Measurements from ENCODE around the gene ADGRV1.

DNA sequence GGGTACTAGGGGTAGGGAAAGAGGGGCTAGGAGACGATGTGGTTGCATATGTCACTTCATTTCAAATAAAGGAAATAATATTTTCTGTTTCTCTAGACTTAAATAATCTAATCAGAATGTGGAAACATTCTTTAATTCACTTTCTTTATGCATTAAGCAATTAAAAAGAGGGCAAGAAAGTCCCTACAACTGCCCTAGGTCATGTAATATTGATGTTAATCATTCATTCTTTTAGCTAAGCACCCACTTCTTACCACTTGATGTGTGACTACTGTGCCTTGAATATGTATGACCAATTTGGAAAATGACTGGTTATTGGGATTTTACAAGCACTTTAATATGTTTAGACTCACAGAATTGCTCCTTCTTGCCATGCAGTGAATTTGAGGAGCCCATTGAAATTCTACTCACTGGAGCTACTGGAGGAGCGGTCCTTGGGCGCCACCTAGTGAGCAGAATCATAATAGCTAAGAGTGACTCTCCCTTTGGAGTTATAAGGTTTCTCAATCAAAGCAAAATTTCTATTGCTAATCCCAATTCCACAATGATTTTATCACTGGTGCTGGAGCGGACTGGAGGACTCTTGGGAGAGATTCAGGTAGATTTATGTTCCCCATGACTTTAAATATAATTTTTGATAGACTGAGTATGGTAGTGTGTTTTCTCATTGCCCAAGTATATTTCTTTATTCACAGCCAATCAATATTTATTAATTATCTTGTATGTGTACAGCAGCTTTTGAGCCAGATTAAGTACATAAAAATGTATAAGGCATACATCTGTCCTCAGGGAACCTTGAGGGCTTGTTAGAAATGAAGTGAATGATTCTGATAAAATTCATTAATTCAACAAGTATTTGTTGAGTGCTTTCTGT lies 225.1 kb downstream of the ADGRV1 start:
- TF ChIP-seq ELF4 (IDR thresholded peaks at IDR 0.05) (no peak), SP1 (IDR thresholded peaks at IDR 0.05) (no peak), ARNT (IDR thresholded peaks at IDR 0.05) (no peak), SUZ12 (IDR thresholded peaks at IDR 0.05) (no peak), ZNF384 (IDR thresholded peaks at IDR 0.05) (no peak), L3MBTL2 (conservative IDR thresholded peaks at IDR 0.05) (no peak), HDGF (IDR thresholded peaks at IDR 0.05; ENCODE audit: borderline replicate concordance) (no peak), PKNOX1 (IDR thresholded peaks at IDR 0.05) (no peak), FOXA1 (IDR thresholded peaks at IDR 0.05) (no peak), TARDBP (IDR thresholded peaks at IDR 0.05) (no peak), LEF1 (IDR thresholded peaks at IDR 0.05; ENCODE audit: borderline replicate concordance) (no peak), CTBP1 (IDR thresholded peaks at IDR 0.05; ENCODE audit: borderline replicate concordance) (no peak), BHLHE40 (IDR thresholded peaks at IDR 0.05; ENCODE audit: borderline replicate concordance) (no peak), FOXK2 (IDR thresholded peaks at IDR 0.05) (no peak)
